WTC11 (cell line): Measurements from ENCODE around the gene SLC29A3. TPM values are rescaled to one million over a fixed set of nuclear protein-coding genes. Genes with fewer than 3 reads are reported as not detected.

Experiments
- ATAC-seq: fragments of 200-7000 bp; cut with Tn5 transposase; 2 replicates; pipeline ENCODE4 v1.10.0; 2021; ENCODE audit warnings: mild to moderate bottlenecking, moderate library complexity
- CTCF ChIA-PET: fragments of 300-600 bp; sonication (Branson Sonifier 250); formaldehyde crosslinking; loops from one replicate; lab custom pipeline; 2021; ENCODE audit warnings: antibody characterized with exemption; lab: Charles Lee
- POLR2A ChIA-PET: fragments of 350-600 bp; sonication (Branson Sonifier 250); formaldehyde crosslinking; loops from one replicate; lab custom pipeline; 2021; ENCODE audit warnings: antibody characterized with exemption; lab: Charles Lee
- DNase-seq: peaks from one replicate; pipeline ENCODE4 v3.0.0; 2021; ENCODE audit warnings: low spot score
- H3K27ac Mint-ChIP-seq: 2 replicates; pipeline ENCODE4 v1.8.0; 2021; ENCODE audit warnings: mixed read lengths
- H3K27me3 Mint-ChIP-seq: 2 replicates; pipeline ENCODE4 v1.8.0; 2021; ENCODE audit warnings: low read depth, mild to moderate bottlenecking, moderate library complexity, mixed read lengths
- H3K36me3 Mint-ChIP-seq: 2 replicates; pipeline ENCODE4 v1.8.0; 2021; ENCODE audit warnings: mixed read lengths
- H3K4me1 Mint-ChIP-seq: 2 replicates; pipeline ENCODE4 v1.8.0; 2022; ENCODE audit warnings: mixed read lengths
- H3K4me3 Mint-ChIP-seq: 2 replicates; pipeline ENCODE4 v1.8.0; 2021; ENCODE audit warnings: mild to moderate bottlenecking, moderate library complexity, mixed read lengths
- H3K9me3 Mint-ChIP-seq: 2 replicates; pipeline ENCODE4 v1.8.0; 2021; ENCODE audit warnings: mixed read lengths
- ARID4B ChIP-seq: sonication (generic); formaldehyde crosslinking; IDR thresholded peaks from 2 replicates; pipeline ENCODE4 v1.8.0; 2023; ENCODE audit warnings: missing genetic modification reagents, mild to moderate bottlenecking, borderline replicate concordance
- ATF2 ChIP-seq: sonication (generic); formaldehyde crosslinking; IDR thresholded peaks from 2 replicates; pipeline ENCODE4 v1.8.1; 2022; ENCODE audit warnings: low read depth, missing genetic modification reagents, borderline replicate concordance
- CTCF ChIP-seq: fragments of 200-600 bp; IDR thresholded peaks from 2 replicates; pipeline ENCODE4 v1.8.0; 2022; ENCODE audit warnings: antibody characterized with exemption
- GRHL2 ChIP-seq: fragments of 250-450 bp; sonication (Bioruptor Pico); IDR thresholded peaks from 2 replicates; pipeline ENCODE4 v1.8.0; 2022; ENCODE audit warnings: mild to moderate bottlenecking, moderate library complexity; ENCODE audit not compliant: insufficient replicate concordance, severe bottlenecking
- KAT7 ChIP-seq: sonication (generic); formaldehyde crosslinking; IDR thresholded peaks from 2 replicates; pipeline ENCODE4 v1.8.1; 2023; ENCODE audit warnings: missing genetic modification reagents, mild to moderate bottlenecking, borderline replicate concordance
- NFATC4 ChIP-seq: fragments of 250-450 bp; sonication (Bioruptor Pico); IDR thresholded peaks from 2 replicates; pipeline ENCODE4 v1.9.0; 2021; ENCODE audit warnings: mild to moderate bottlenecking
- OVOL2 ChIP-seq: fragments of 250-450 bp; sonication (Bioruptor Pico); IDR thresholded peaks from 2 replicates; pipeline ENCODE4 v1.9.0; 2021; ENCODE audit warnings: mild to moderate bottlenecking, borderline replicate concordance
- USF2 ChIP-seq: sonication (generic); formaldehyde crosslinking; IDR thresholded peaks from 2 replicates; pipeline ENCODE4 v1.8.1; 2023; ENCODE audit warnings: mild to moderate bottlenecking, missing genetic modification reagents, moderate library complexity
- total RNA-seq: library from RNA; stranded (reverse); gene quantifications from 3 replicates; pipeline ENCODE4 v1.2.3, GENCODE V29; 2021
- TF ChIP-seq, protein P1 (sequence below): sonication (generic); formaldehyde crosslinking; IDR thresholded peaks from 2 replicates; pipeline ENCODE4 v1.8.1; 2022; ENCODE audit warnings: mild to moderate bottlenecking, missing genetic modification reagents, moderate library complexity, borderline replicate concordance

SLC29A3 gene
- total RNA-seq, 1 experiment from 2014 or later, result 9.2 TPM

GRCh38 chr10:71284544-71285179, 34.4 kb upstream of the SLC29A3 start (continued):
- TF ChIP-seq ARID4B (CRISPR knock-in tag), result no peak

DNA sequence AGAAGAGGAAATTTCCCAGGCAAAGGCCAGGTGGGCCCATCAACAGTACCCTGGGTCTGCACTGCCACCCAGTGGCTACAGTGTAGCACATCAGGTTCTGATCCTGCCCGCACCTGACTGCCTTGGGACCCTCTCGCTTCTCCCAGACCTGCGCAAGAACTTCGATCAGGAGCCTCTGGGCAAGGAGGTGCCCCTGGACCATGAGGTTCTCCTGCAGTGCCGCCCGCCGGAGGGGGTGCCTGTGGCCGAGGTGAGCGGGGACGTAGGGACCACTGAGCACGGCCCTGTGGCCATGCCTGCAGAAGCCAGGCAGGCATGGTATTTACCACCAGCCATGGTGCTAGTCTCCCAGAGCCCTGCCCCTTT, 33.9 kb upstream of the SLC29A3 start:
- ATAC-seq, result peak; percentile 89
- ChIA-PET POLR2A (no interaction called here), CTCF (interaction anchor here (0.8 to 6.3 kb wide), 17 partner anchors 10 to 462 kb away, joined by 3 to 57 read pairs (median 4); partner anchors contain the start of gene UNC5B)
- peak; percentile 77 for DNase-seq
- TF ChIP-seq ATF2 (CRISPR knock-in tag) (no peak), CTCF (peak; percentile 75)
- Mint-ChIP-seq H3K9me3 (no peaks in the 10 kb centered on the region), H3K36me3 (peaks cover 24% of the 10 kb centered on the region), H3K4me3 (no peak overlapping the region), H3K4me1 (peaks cover 7% of the 10 kb centered on the region), H3K27ac (no peak overlapping the region), H3K27me3 (no peaks in the 10 kb centered on the region)

GRCh38 chr10:71285986-71286385, 33.1 kb upstream of the SLC29A3 start:
- peaks cover 24% of the 10 kb centered on the region for H3K36me3 Mint-ChIP-seq
- TF ChIP-seq OVOL2 (CRISPR knock-in tag), result no peak
- TF ChIP-seq, protein P1, sequence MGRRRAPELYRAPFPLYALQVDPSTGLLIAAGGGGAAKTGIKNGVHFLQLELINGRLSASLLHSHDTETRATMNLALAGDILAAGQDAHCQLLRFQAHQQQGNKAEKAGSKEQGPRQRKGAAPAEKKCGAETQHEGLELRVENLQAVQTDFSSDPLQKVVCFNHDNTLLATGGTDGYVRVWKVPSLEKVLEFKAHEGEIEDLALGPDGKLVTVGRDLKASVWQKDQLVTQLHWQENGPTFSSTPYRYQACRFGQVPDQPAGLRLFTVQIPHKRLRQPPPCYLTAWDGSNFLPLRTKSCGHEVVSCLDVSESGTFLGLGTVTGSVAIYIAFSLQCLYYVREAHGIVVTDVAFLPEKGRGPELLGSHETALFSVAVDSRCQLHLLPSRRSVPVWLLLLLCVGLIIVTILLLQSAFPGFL (CRISPR knock-in tag), result no peak
- ChIA-PET CTCF (interaction anchor here (1.6 to 6.3 kb wide), 4 partner anchors 11 to 383 kb away, joined by 6 to 57 read pairs (median 22); no protein-coding TSS in a partner anchor), POLR2A (no interaction called here)
- H3K27ac Mint-ChIP-seq, result no peak overlapping the region
- H3K4me1 Mint-ChIP-seq, result peaks cover under 1% of the 10 kb centered on the region
- ATAC-seq, result no peak
- H3K4me3 Mint-ChIP-seq, result no peak overlapping the region
- H3K27me3 Mint-ChIP-seq, result no peaks in the 10 kb centered on the region
- DNase-seq, result no peak
- no peaks in the 10 kb centered on the region for H3K9me3 Mint-ChIP-seq

GRCh38 chr10:71286521-71287294, 32.4 kb upstream of the SLC29A3 start:
- ChIA-PET CTCF (interaction anchor here (4.5 to 6.3 kb wide), 2 partner anchors 17 to 383 kb away, joined by 35 to 57 read pairs; no protein-coding TSS in a partner anchor), POLR2A (no interaction called here)
- no peak overlapping the region for H3K4me3 Mint-ChIP-seq
- H3K4me1 Mint-ChIP-seq, result no peaks in the 10 kb centered on the region
- DNase-seq (no peak), ATAC-seq (no peak)
- H3K27ac Mint-ChIP-seq, result no peak overlapping the region
- peaks cover 24% of the 10 kb centered on the region for H3K36me3 Mint-ChIP-seq
- H3K27me3 Mint-ChIP-seq, result no peaks in the 10 kb centered on the region
- H3K9me3 Mint-ChIP-seq, result no peaks in the 10 kb centered on the region
- no peak for TF ChIP-seq ARID4B (CRISPR knock-in tag)
- TF ChIP-seq GRHL2 (CRISPR knock-in tag), result no peak
- no peak for TF ChIP-seq ATF2 (CRISPR knock-in tag)
- no peak for TF ChIP-seq KAT7 (CRISPR knock-in tag)
- no peak for TF ChIP-seq USF2 (CRISPR knock-in tag)
- no peak for TF ChIP-seq NFATC4 (CRISPR knock-in tag)
